Measurements from ENCODE around the gene KIAA0232. TPM values are rescaled to one million over a fixed set of nuclear protein-coding genes. Genes with fewer than 3 reads are reported as not detected.

Gene KIAA0232
- total RNA-seq, 4 donors from 2014 or later = 39.1 to 66.4 (median 60.4) TPM

- Histone ChIP-seq H3K4me1 (peaks cover 35 to 45% of the 10 kb centered on the region in 2 donors), H3K9me3 (no peaks in the 10 kb centered on the region), H3K36me3 (peaks cover 0 to 6% of the 10 kb centered on the region in 2 donors), H3K4me3 (no peak overlapping the region), H3K27me3 (no peaks in the 10 kb centered on the region), H3K27ac (peak overlapping the region; percentile 25 to 37 (median 35))
- TF ChIP-seq CTCF (IDR thresholded peaks at IDR 0.05 in 4 of 5, conservative IDR thresholded peaks at IDR 0.05 in 1 of 5) (no peak), POLR2A (IDR thresholded peaks at IDR 0.05) (no peak)
- intact Hi-C loops (cut with DNase I; ENCODE audit: low total_unique reads) (no loop called here), in situ Hi-C loops (cut with MboI; ENCODE audit: low sequenced_read_pairs in 4 of 4) (no loop called here)
- ATAC-seq = peak; percentile 25 to 29
- no peak for DNase-seq
These were observed 146.8 kb downstream of the KIAA0232 start for GRCh38 chr4:6929339-6929811.

GRCh38 chr4:6929812-6930464 is 147.4 kb downstream of the KIAA0232 start:
- H3K4me1 ChIP-seq = peaks cover 30 to 40% of the 10 kb centered on the region in 2 donors
- H3K36me3 ChIP-seq = peaks cover 0 to under 1% of the 10 kb centered on the region in 2 donors
- in situ Hi-C loops (cut with MboI; ENCODE audit: low sequenced_read_pairs in 4 of 4) = no loop called here
- peak in 1 of 2 donors; percentile 55 for ATAC-seq
- H3K9me3 ChIP-seq = no peaks in the 10 kb centered on the region
- no peak for TF ChIP-seq POLR2A (IDR thresholded peaks at IDR 0.05)
- no peak for TF ChIP-seq CTCF (IDR thresholded peaks at IDR 0.05 in 4 of 5, conservative IDR thresholded peaks at IDR 0.05 in 1 of 5)
- H3K4me3 ChIP-seq = no peak overlapping the region
- no peaks in the 10 kb centered on the region for H3K27me3 ChIP-seq
- H3K27ac ChIP-seq = peak overlapping the region; percentile 25 to 37 (median 35)
- no peak for DNase-seq
- intact Hi-C loops (cut with DNase I; ENCODE audit: low total_unique reads) = no loop called here

- H3K4me3 ChIP-seq = no peak overlapping the region
- in situ Hi-C loops (cut with MboI; ENCODE audit: low sequenced_read_pairs in 4 of 4) = no loop called here
- TF ChIP-seq CTCF (IDR thresholded peaks at IDR 0.05 in 4 of 5, conservative IDR thresholded peaks at IDR 0.05 in 1 of 5) = no peak
- no peak for TF ChIP-seq POLR2A (IDR thresholded peaks at IDR 0.05)
These were observed 149.9 kb downstream of the KIAA0232 start for GRCh38 chr4:6932475-6932874.

GRCh38 chr4:6932918-6933317 is 150.4 kb downstream of the KIAA0232 start:
- intact Hi-C loops (cut with DNase I; ENCODE audit: low total_unique reads) = no loop called here
- H3K4me1 ChIP-seq = peaks cover 24 to 31% of the 10 kb centered on the region in 2 donors
- ATAC-seq = no peak
- H3K27me3 ChIP-seq = no peaks in the 10 kb centered on the region
- H3K9me3 ChIP-seq = no peaks in the 10 kb centered on the region
- H3K4me3 ChIP-seq = no peak overlapping the region
- no peak overlapping the region for H3K27ac ChIP-seq
- no peaks in the 10 kb centered on the region for H3K36me3 ChIP-seq
- in situ Hi-C loops (cut with MboI; ENCODE audit: low sequenced_read_pairs in 4 of 4) = no loop called here
- DNase-seq = no peak
- no peak for TF ChIP-seq POLR2A (IDR thresholded peaks at IDR 0.05)

More at GRCh38 chr4:6932475-6932874, 149.9 kb downstream of the KIAA0232 start:
- H3K27ac ChIP-seq = no peak overlapping the region
- ATAC-seq (no peak), DNase-seq (no peak)
- H3K4me1 ChIP-seq = peaks cover 25 to 33% of the 10 kb centered on the region in 2 donors
- H3K9me3 ChIP-seq = no peaks in the 10 kb centered on the region
- intact Hi-C loops (cut with DNase I; ENCODE audit: low total_unique reads) = no loop called here
- no peaks in the 10 kb centered on the region for H3K36me3 ChIP-seq
- H3K27me3 ChIP-seq = no peaks in the 10 kb centered on the region

Other genes starting within 250 kb of the KIAA0232 start
- gene MAN2B2, start 207.5 kb upstream of the KIAA0232 start, total RNA-seq = 1 to 10 TPM; 3.3 to 5.6 (median 4.5) TPM
- gene MRFAP1, start 142.0 kb upstream of the KIAA0232 start, total RNA-seq = 100 to 1,000 TPM; 180 to 281 (median 206) TPM
- 1 to 10 TPM in 1 of 4 donors, not detected in 3; 1.2 TPM for gene S100P, start 88.8 kb upstream of the KIAA0232 start, total RNA-seq
- gene MRFAP1L1, start 72.9 kb upstream of the KIAA0232 start, total RNA-seq = 10 to 100 TPM; 43.8 to 54.6 (median 46.9) TPM
- 10 to 100 TPM; 15.7 to 25.7 (median 22.3) TPM for gene BLOC1S4, start 66.6 kb upstream of the KIAA0232 start, total RNA-seq
- gene TBC1D14, start 127.1 kb downstream of the KIAA0232 start, total RNA-seq = 10 to 100 TPM; 36.0 to 56.2 (median 41.4) TPM